Measurements from ENCODE around the gene POU2AF1. TPM values are rescaled to one million over a fixed set of nuclear protein-coding genes. Genes with fewer than 3 reads are reported as not detected.

The POU2AF1 gene
- total RNA-seq, result not detected in 2 replicates

GRCh38 chr11:111378861-111379601, at the start of gene POU2AF1:
POU2AF1 (minus strand) TSS chr11:111379275; CDS start chr11:111379177, 98 bp downstream.

Other genes with a start within 250 kb of the POU2AF1 start
- gene POU2AF2, start 133.6 kb downstream of the POU2AF1 start, total RNA-seq, result not detected in 2 replicates
- not detected in 2 replicates for gene POU2AF3, start 80.7 kb downstream of the POU2AF1 start, total RNA-seq
- gene BTG4, start 133.1 kb upstream of the POU2AF1 start, total RNA-seq, result not detected in 2 replicates
- not detected in 2 replicates for gene HOATZ, start 135.5 kb upstream of the POU2AF1 start, total RNA-seq
- 19.8 and 25.3 TPM in 2 replicates for gene LAYN, start 161.4 kb upstream of the POU2AF1 start, total RNA-seq
- gene SIK2, start 223.2 kb upstream of the POU2AF1 start, total RNA-seq, result 5.8 and 6.8 TPM in 2 replicates

Measured in mammary microvascular endothelial cell (primary cell).